Peyer's patch (tissue), 4 donors: ENCODE measurements around the gene PPP2R5C.

Source experiments
- CTCF ChIP-seq, 6 experiments: fragments of 450-650 bp in 4 of 6; fragments of 200-600 bp in 2 of 6; sonication (generic) in 1 of 6; IDR thresholded peaks; one replicate each; pipeline ENCODE4 v1.5.1; 2017 to 2019; ENCODE audit warnings: antibody characterized with exemption in 6 of 6, mild to moderate bottlenecking in 3 of 6, moderate library complexity in 1 of 6
- POLR2A ChIP-seq, 2 donors: fragments of 450-650 bp; IDR thresholded peaks; one replicate each; pipeline ENCODE4 v1.5.1; 2017; ENCODE audit warnings: antibody characterized with exemption in 2 of 2, mild to moderate bottlenecking in 2 of 2, moderate library complexity in 2 of 2

DNA sequence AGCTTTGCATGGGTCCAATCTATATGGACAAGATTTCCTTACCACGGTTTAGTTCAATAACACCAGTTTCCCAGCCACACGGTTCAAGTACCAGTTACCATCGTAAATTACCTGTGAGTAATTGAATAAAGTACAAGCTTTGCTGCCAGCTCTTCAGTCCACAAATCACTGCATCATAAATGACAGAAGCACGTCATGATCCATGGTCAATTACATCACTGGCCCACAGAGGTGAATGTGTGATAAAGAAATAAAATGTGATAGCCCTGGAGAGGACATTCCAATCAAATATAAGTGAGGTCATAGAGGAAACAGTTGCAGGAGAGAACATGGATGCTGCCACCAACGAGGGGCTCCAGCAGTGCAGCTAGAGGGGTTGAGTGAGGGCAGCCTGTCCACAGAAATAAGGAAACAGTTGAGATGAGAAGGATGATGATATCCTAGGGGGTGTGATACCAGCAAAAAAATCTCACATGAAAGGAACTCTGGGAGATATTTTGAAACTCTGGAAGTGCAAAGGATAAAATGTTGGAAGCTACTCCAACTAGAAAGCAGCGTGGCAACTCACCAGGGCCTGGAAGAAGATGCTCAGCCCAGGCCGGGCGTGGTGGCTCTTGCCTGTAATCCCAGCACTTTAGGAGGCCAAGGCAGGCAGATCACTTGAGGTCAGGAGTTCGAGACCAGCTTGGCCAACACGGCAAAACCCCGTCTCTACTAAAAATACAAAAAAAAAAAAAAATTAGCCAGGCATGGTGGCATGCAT lies 197.1 kb downstream of the PPP2R5C start:
- no peak for TF ChIP-seq CTCF (IDR thresholded peaks at IDR 0.05)
- no peak for TF ChIP-seq POLR2A (IDR thresholded peaks at IDR 0.05)
